SKM-1 treated with dmso at 0.1 percent for 144 hours (cell line): ENCODE measurements around the gene FNDC8.
"Not testable (repeated sequence)": the region's sequence is repeated elsewhere in the genome, so short reads cannot be mapped to it uniquely, and the experiment has no call there.

Source experiments
- DNase-seq: peaks from one replicate; lab custom pipeline; 2025; ENCODE audit not compliant: unreplicated experiment; lab: John Stamatoyannopoulos, UW

The FNDC8 gene

GRCh38 chr17:35094902-35095301, 26.5 kb upstream of the FNDC8 start:
- no peak for DNase-seq

- DNase-seq = no peak
Measured at GRCh38 chr17:35095741-35096140, 25.7 kb upstream of the FNDC8 start.

GRCh38 chr17:35097776-35098175, 23.6 kb upstream of the FNDC8 start:
- no peak for DNase-seq

- no peak for DNase-seq
Measured at GRCh38 chr17:35099908-35100307, 21.5 kb upstream of the FNDC8 start.

- no peak for DNase-seq
Measured at GRCh38 chr17:35101036-35101435, 20.4 kb upstream of the FNDC8 start.

- no peak for DNase-seq
Measured at GRCh38 chr17:35101725-35102124, 19.7 kb upstream of the FNDC8 start.

- no peak for DNase-seq
Measured at GRCh38 chr17:35103271-35103670, 18.1 kb upstream of the FNDC8 start.

- DNase-seq = no peak
Measured at GRCh38 chr17:35104844-35105450, 16.5 kb upstream of the FNDC8 start.

- DNase-seq = not testable (repeated sequence)
Measured at GRCh38 chr17:35110791-35111190, 10.6 kb upstream of the FNDC8 start.

GRCh38 chr17:35116845-35117244, 4.6 kb upstream of the FNDC8 start:
- DNase-seq = no peak

- DNase-seq = no peak
Measured at GRCh38 chr17:35117984-35118383, 3.4 kb upstream of the FNDC8 start.

GRCh38 chr17:35119370-35120165, 1.8 kb upstream of the FNDC8 start, which contains the start of gene RAD51D:
Gene RAD51D, minus strand, starts transcription at chr17:35119860. Its CDS starts 247 bp downstream, at chr17:35119613.
- peak; percentile 73 for DNase-seq

- DNase-seq = no peak
Measured at GRCh38 chr17:35127751-35128514, 6.5 kb downstream of the FNDC8 start.

GRCh38 chr17:35129154-35129972, 7.9 kb downstream of the FNDC8 start:
- DNase-seq = no peak

- DNase-seq = no peak
Measured at GRCh38 chr17:35129973-35130351, 8.5 kb downstream of the FNDC8 start.

GRCh38 chr17:35130392-35130791, 9.0 kb downstream of the FNDC8 start:
- DNase-seq = no peak

- DNase-seq = no peak
Measured at GRCh38 chr17:35132099-35132498, 10.7 kb downstream of the FNDC8 start.

- no peak for DNase-seq
Measured at GRCh38 chr17:35132816-35133550, 11.6 kb downstream of the FNDC8 start.

- no peak for DNase-seq
Measured at GRCh38 chr17:35135322-35135721, 13.9 kb downstream of the FNDC8 start.

GRCh38 chr17:35138218-35138617, 16.8 kb downstream of the FNDC8 start:
- no peak for DNase-seq
